H9 (cell line): ENCODE measurements around the gene SLX4. TPM values are rescaled to one million over a fixed set of nuclear protein-coding genes. Genes with fewer than 3 reads are reported as not detected.

Experiments
- DNase-seq: peaks from one replicate; pipeline ENCODE4 v3.0.0-alpha.2; 2017
- H2AFZ ChIP-seq: one replicate; pipeline ENCODE4 v1.6.1; 2013; ENCODE audit warnings: mild to moderate bottlenecking, low read length, control low read depth, moderate library complexity
- H2AK5ac ChIP-seq: 2 replicates; pipeline ENCODE4 v1.6.1; 2013; ENCODE audit warnings: low read length, control low read depth, mixed read lengths; ENCODE audit not compliant: insufficient read length
- H2BK120ac ChIP-seq: one replicate; pipeline ENCODE4 v1.6.1; 2013; ENCODE audit warnings: low read depth, mild to moderate bottlenecking, low read length, control low read depth, inconsistent platforms; ENCODE audit not compliant: poor library complexity, severe bottlenecking
- H2BK12ac ChIP-seq: 2 replicates; pipeline ENCODE4 v1.6.1; 2013; ENCODE audit warnings: low read length, control low read depth, mixed read lengths, low read depth; ENCODE audit not compliant: insufficient read length
- H2BK15ac ChIP-seq: 2 replicates; pipeline ENCODE4 v1.6.1; 2013; ENCODE audit warnings: low read depth, low read length, control low read depth
- H2BK20ac ChIP-seq: one replicate; pipeline ENCODE4 v1.6.1; 2013; ENCODE audit warnings: low read depth, mild to moderate bottlenecking, low read length, control low read depth, inconsistent platforms; ENCODE audit not compliant: poor library complexity, severe bottlenecking
- H2BK5ac ChIP-seq: 2 replicates; pipeline ENCODE4 v1.6.1; 2013; ENCODE audit warnings: low read length, control low read depth, mixed read lengths; ENCODE audit not compliant: insufficient read length
- H3K14ac ChIP-seq: 2 replicates; pipeline ENCODE4 v1.6.1; 2013; ENCODE audit warnings: low read length, control low read depth; ENCODE audit not compliant: insufficient read depth
- H3K18ac ChIP-seq: 2 replicates; pipeline ENCODE4 v1.6.1; 2013; ENCODE audit warnings: low read depth, mild to moderate bottlenecking, mixed read lengths, low read length, control low read depth; ENCODE audit not compliant: insufficient read length
- H3K23ac ChIP-seq: 2 replicates; pipeline ENCODE4 v1.6.1; 2013; ENCODE audit warnings: low read length, control low read depth, mixed read lengths, low read depth; ENCODE audit not compliant: insufficient read length
- H3K23me2 ChIP-seq: 2 replicates; pipeline ENCODE4 v1.6.1; 2013; ENCODE audit warnings: low read depth, mild to moderate bottlenecking, mixed read lengths, low read length, control low read depth; ENCODE audit not compliant: insufficient read length, poor library complexity, severe bottlenecking
- H3K27ac ChIP-seq: 2 replicates; pipeline ENCODE4 v1.5.1; 2013; ENCODE audit warnings: low read length, control low read depth, mixed read lengths, low read depth; ENCODE audit not compliant: insufficient read length
- H3K27me3 ChIP-seq: 2 replicates; pipeline ENCODE4 v1.6.1; 2013; ENCODE audit warnings: low read length, control low read depth, inconsistent platforms; ENCODE audit not compliant: insufficient read depth
- H3K4ac ChIP-seq: 2 replicates; pipeline ENCODE4 v1.6.1; 2013; ENCODE audit warnings: low read depth, mild to moderate bottlenecking, control low read depth, inconsistent platforms, low read length, moderate library complexity
- H3K4me1 ChIP-seq: 2 replicates; pipeline ENCODE4 v1.6.1; 2013; ENCODE audit warnings: low read length, control low read depth, inconsistent platforms; ENCODE audit not compliant: insufficient read depth
- H3K4me2 ChIP-seq: 2 replicates; pipeline ENCODE4 v1.6.1; 2013; ENCODE audit warnings: low read length, control low read depth, mixed read lengths; ENCODE audit not compliant: insufficient read length, insufficient read depth
- H3K56ac ChIP-seq: 2 replicates; pipeline ENCODE4 v1.6.1; 2013; ENCODE audit warnings: low read depth, mild to moderate bottlenecking, mixed read lengths, low read length, control low read depth; ENCODE audit not compliant: insufficient read length
- H3K79me1 ChIP-seq: 2 replicates; pipeline ENCODE4 v1.6.1; 2013; ENCODE audit warnings: low read depth, mild to moderate bottlenecking, moderate library complexity, low read length, control low read depth, inconsistent platforms; ENCODE audit not compliant: insufficient read depth, poor library complexity, severe bottlenecking
- H3K79me2 ChIP-seq: 2 replicates; pipeline ENCODE4 v1.6.1; 2013; ENCODE audit warnings: low read length, control low read depth, inconsistent platforms; ENCODE audit not compliant: insufficient read depth
- H3K9ac ChIP-seq: 2 replicates; pipeline ENCODE4 v1.6.1; 2013; ENCODE audit warnings: low read length, control low read depth, mixed read lengths; ENCODE audit not compliant: insufficient read length; ENCODE audit errors: extremely low read depth
- H3K9me3 ChIP-seq: one replicate; pipeline ENCODE4 v1.6.1; 2013; ENCODE audit warnings: low read depth, low read length, inconsistent platforms; ENCODE audit not compliant: control insufficient read depth
- H3T11ph ChIP-seq: one replicate; pipeline ENCODE4 v1.6.1; 2013; ENCODE audit warnings: mild to moderate bottlenecking, low read length, control low read depth, inconsistent platforms
- H4K20me1 ChIP-seq: one replicate; pipeline ENCODE4 v1.6.1; 2013; ENCODE audit not compliant: control insufficient read depth, insufficient read length, insufficient read depth
- H4K5ac ChIP-seq: 2 replicates; pipeline ENCODE4 v1.6.1; 2013; ENCODE audit warnings: low read depth, mild to moderate bottlenecking, mixed read lengths, low read length, control low read depth; ENCODE audit not compliant: insufficient read length
- H4K8ac ChIP-seq: replicated peaks from 2 replicates; pipeline ENCODE4 v1.6.1; 2013; ENCODE audit warnings: low read length, control low read depth, mixed read lengths, low read depth; ENCODE audit not compliant: insufficient read length
- H4K91ac ChIP-seq: 2 replicates; pipeline ENCODE4 v1.6.1; 2013; ENCODE audit warnings: low read depth, mild to moderate bottlenecking, moderate library complexity, mixed read lengths, low read length, control low read depth; ENCODE audit not compliant: insufficient read length
- H3K27ac Mint-ChIP-seq, 3 experiments: 2 replicates in 2 of 3; 3 replicates in 1 of 3; pipeline ENCODE4 v1.8.0; 2020 to 2021; ENCODE audit warnings: mixed read lengths in 3 of 3, mild to moderate bottlenecking in 1 of 3, moderate library complexity in 1 of 3
- H3K27me3 Mint-ChIP-seq: 2 replicates; pipeline ENCODE4 v1.8.0; 2021; ENCODE audit warnings: low read depth, mild to moderate bottlenecking, moderate library complexity, mixed read lengths
- H3K36me3 Mint-ChIP-seq, 3 experiments: 2 replicates in 2 of 3; 3 replicates in 1 of 3; pipeline ENCODE4 v1.8.0; 2020 to 2021; ENCODE audit warnings: low read depth in 3 of 3, mixed read lengths in 3 of 3; ENCODE audit not compliant: insufficient read depth in 1 of 3
- H3K4me1 Mint-ChIP-seq, 2 experiments: 2 replicates each; pipeline ENCODE4 v1.8.0; 2020; ENCODE audit warnings: mixed read lengths in 2 of 2
- H3K4me3 Mint-ChIP-seq, 2 experiments: 2 replicates in 1 of 2; 3 replicates in 1 of 2; pipeline ENCODE4 v1.8.0; 2020 to 2021; ENCODE audit warnings: mild to moderate bottlenecking in 2 of 2, mixed read lengths in 2 of 2, moderate library complexity in 1 of 2
- H3K9me3 Mint-ChIP-seq, 2 experiments: 2 replicates in 1 of 2; 3 replicates in 1 of 2; pipeline ENCODE4 v1.8.0; 2020; ENCODE audit warnings: mild to moderate bottlenecking in 2 of 2, mixed read lengths in 2 of 2, moderate library complexity in 1 of 2
- WGBS: extraction: QIAGEN DNeasy Blood & Tissue Kit; methylation state at CpG from one replicate; pipeline ENCODE4 v1.1.7; 2013; ENCODE audit warnings: missing lambda C conversion rate, low lambda C conversion rate, mixed read lengths; ENCODE audit not compliant: insufficient read length; ENCODE audit errors: extremely low coverage; 5-methylcytosine and 5-hydroxymethylcytosine counted together
- total RNA-seq: library from RNA; stranded (reverse); gene quantifications from 2 replicates; pipeline ENCODE4 v1.2.1, GENCODE V29; 2021
- TF ChIP-seq, protein P1 (sequence below): fragments of 200-600 bp; sonication (generic); conservative IDR thresholded peaks from 3 replicates; pipeline ENCODE4 v1.8.0; 2021; ENCODE audit warnings: antibody characterized with exemption, mild to moderate bottlenecking

Gene SLX4
- total RNA-seq, 1 experiment from 2014 or later = 9.9 TPM

GRCh38 chr16:3652373-3653195, 41.2 kb upstream of the SLX4 start:
- Mint-ChIP-seq H3K4me1 (peaks cover 28 to 35% of the 10 kb centered on the region in 2 experiments), H3K27ac (peak overlapping the region; percentile 55 to 81 (median 79); a peak in 4 of 7 replicates), H3K9me3 (no peaks in the 10 kb centered on the region), H3K4me3 (peak overlapping the region in 1 of 2 experiments; percentile 20; a peak in 1 of 5 replicates), H3K36me3 (peaks cover 24 to 52% (median 34%) of the 10 kb centered on the region in 3 experiments), H3K27me3 (no peaks in the 10 kb centered on the region)
- Histone ChIP-seq H3T11ph (no peak overlapping the region), H3K9me3 (no peaks in the 10 kb centered on the region), H4K91ac (no peak overlapping the region), H3K4me2 (no peak overlapping the region), H3K27me3 (no peaks in the 10 kb centered on the region), H4K5ac (no peak overlapping the region), H3K56ac (no peak overlapping the region), H2AFZ (no peak overlapping the region), H3K23ac (no peak overlapping the region), H4K20me1 (peaks cover 2% of the 10 kb centered on the region), H4K8ac (no peak overlapping the region), H3K9ac (no peak overlapping the region), H3K79me2 (no peaks in the 10 kb centered on the region), H3K23me2 (no peaks in the 10 kb centered on the region), H2BK15ac (no peak overlapping the region), H3K4ac (no peak overlapping the region), H2BK120ac (no peak overlapping the region), H2BK12ac (no peak overlapping the region), H3K4me1 (peaks cover 2% of the 10 kb centered on the region; the same call in 1 of the 2 replicates), H3K14ac (no peak overlapping the region), H3K27ac (no peak overlapping the region), H2BK5ac (no peak overlapping the region), H2AK5ac (no peak overlapping the region), H3K18ac (no peak overlapping the region), H2BK20ac (no peak overlapping the region), H3K79me1 (no peaks in the 10 kb centered on the region)
- WGBS = no CpG with 5 or more reads among the region's 14 CpGs
- TF ChIP-seq, protein P1, sequence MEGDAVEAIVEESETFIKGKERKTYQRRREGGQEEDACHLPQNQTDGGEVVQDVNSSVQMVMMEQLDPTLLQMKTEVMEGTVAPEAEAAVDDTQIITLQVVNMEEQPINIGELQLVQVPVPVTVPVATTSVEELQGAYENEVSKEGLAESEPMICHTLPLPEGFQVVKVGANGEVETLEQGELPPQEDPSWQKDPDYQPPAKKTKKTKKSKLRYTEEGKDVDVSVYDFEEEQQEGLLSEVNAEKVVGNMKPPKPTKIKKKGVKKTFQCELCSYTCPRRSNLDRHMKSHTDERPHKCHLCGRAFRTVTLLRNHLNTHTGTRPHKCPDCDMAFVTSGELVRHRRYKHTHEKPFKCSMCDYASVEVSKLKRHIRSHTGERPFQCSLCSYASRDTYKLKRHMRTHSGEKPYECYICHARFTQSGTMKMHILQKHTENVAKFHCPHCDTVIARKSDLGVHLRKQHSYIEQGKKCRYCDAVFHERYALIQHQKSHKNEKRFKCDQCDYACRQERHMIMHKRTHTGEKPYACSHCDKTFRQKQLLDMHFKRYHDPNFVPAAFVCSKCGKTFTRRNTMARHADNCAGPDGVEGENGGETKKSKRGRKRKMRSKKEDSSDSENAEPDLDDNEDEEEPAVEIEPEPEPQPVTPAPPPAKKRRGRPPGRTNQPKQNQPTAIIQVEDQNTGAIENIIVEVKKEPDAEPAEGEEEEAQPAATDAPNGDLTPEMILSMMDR = no peak
- DNase-seq = no peak
